ENCODE results near the gene TRPM3. TPM values are rescaled to one million over a fixed set of nuclear protein-coding genes. Genes with fewer than 3 reads are reported as not detected.

TRPM3 gene
- total RNA-seq, 1 experiment from 2014 or later = 0.26 TPM

GRCh38 chr9:70792796-70793195 lies 328.6 kb downstream of the TRPM3 start:
- no peaks in the 10 kb centered on the region; the same call in 1 of the 2 replicates for H3K9me3 ChIP-seq (ENCODE audit: insufficient read depth, low read depth)
- TF ChIP-seq EZH2 (IDR thresholded peaks at IDR 0.05; ENCODE audit: low read depth) (no peak), CTCF (conservative IDR thresholded peaks at IDR 0.05) (no peak)
- CTCF ChIA-PET = no interaction called here

GRCh38 chr9:70791936-70792335 lies 329.5 kb downstream of the TRPM3 start:
- Histone ChIP-seq H3K27ac (no peak overlapping the region), H3K4me2 (no peak overlapping the region), H3K9me3 (ENCODE audit: insufficient read depth, low read depth) (no peaks in the 10 kb centered on the region; the same call in 1 of the 2 replicates), H4K20me1 (ENCODE audit: insufficient read depth) (no peaks in the 10 kb centered on the region), H2AFZ (no peak overlapping the region), H3K4me1 (replicated peaks; ENCODE audit: insufficient read depth) (no peaks in the 10 kb centered on the region), H3F3A (ENCODE audit: insufficient read depth, low read depth) (no peaks in the 10 kb centered on the region), H3K9me2 (ENCODE audit: insufficient read depth) (no peaks in the 10 kb centered on the region), H3K36me3 (ENCODE audit: low read depth) (no peaks in the 10 kb centered on the region), H3K4me3 (no peak overlapping the region), H3K27me3 (ENCODE audit: insufficient read depth, low read depth) (no peaks in the 10 kb centered on the region), H3K79me2 (ENCODE audit: low read depth) (no peaks in the 10 kb centered on the region)
- TF ChIP-seq EZH2 (IDR thresholded peaks at IDR 0.05; ENCODE audit: low read depth) (no peak), CTCF (conservative IDR thresholded peaks at IDR 0.05) (no peak)
- CTCF ChIA-PET = no interaction called here
- intact Hi-C loops (cut with micrococcal nuclease; ENCODE audit: unreplicated experiment) = no loop called here
- POLR2A ChIA-PET (ENCODE audit: unreplicated experiment) = no interaction called here
- no TSS peak for BruUV-seq (replicated peaks)
- no peak for DNase-seq

More at GRCh38 chr9:70792796-70793195, 328.6 kb downstream of the TRPM3 start:
- no peak overlapping the region for H3K4me2 ChIP-seq
- no peak overlapping the region for H3K27ac ChIP-seq
- BruUV-seq (replicated peaks) = no TSS peak
- no peaks in the 10 kb centered on the region for H3K4me1 ChIP-seq (replicated peaks; ENCODE audit: insufficient read depth)
- intact Hi-C loops (cut with micrococcal nuclease; ENCODE audit: unreplicated experiment) = no loop called here
- no peak overlapping the region for H2AFZ ChIP-seq
- no peaks in the 10 kb centered on the region for H3K36me3 ChIP-seq (ENCODE audit: low read depth)
- no peak for DNase-seq
- H3F3A ChIP-seq (ENCODE audit: insufficient read depth, low read depth) = no peaks in the 10 kb centered on the region
- no peaks in the 10 kb centered on the region for H3K9me2 ChIP-seq (ENCODE audit: insufficient read depth)
- H3K27me3 ChIP-seq (ENCODE audit: insufficient read depth, low read depth) = no peaks in the 10 kb centered on the region
- no peaks in the 10 kb centered on the region for H4K20me1 ChIP-seq (ENCODE audit: insufficient read depth)
- H3K79me2 ChIP-seq (ENCODE audit: low read depth) = no peaks in the 10 kb centered on the region
- POLR2A ChIA-PET (ENCODE audit: unreplicated experiment) = no interaction called here
- no peak overlapping the region for H3K4me3 ChIP-seq

- Histone ChIP-seq H3F3A (ENCODE audit: insufficient read depth, low read depth) (no peaks in the 10 kb centered on the region), H2AFZ (no peak overlapping the region), H3K27ac (no peak overlapping the region), H4K20me1 (ENCODE audit: insufficient read depth) (no peaks in the 10 kb centered on the region), H3K79me2 (ENCODE audit: low read depth) (no peaks in the 10 kb centered on the region), H3K27me3 (ENCODE audit: insufficient read depth, low read depth) (no peaks in the 10 kb centered on the region), H3K9me2 (ENCODE audit: insufficient read depth) (no peaks in the 10 kb centered on the region), H3K9me3 (ENCODE audit: insufficient read depth, low read depth) (no peaks in the 10 kb centered on the region; the same call in 1 of the 2 replicates), H3K4me1 (replicated peaks; ENCODE audit: insufficient read depth) (no peaks in the 10 kb centered on the region), H3K4me2 (no peak overlapping the region), H3K4me3 (no peak overlapping the region), H3K36me3 (ENCODE audit: low read depth) (no peaks in the 10 kb centered on the region)
- no peak for DNase-seq
- ChIA-PET POLR2A (ENCODE audit: unreplicated experiment) (no interaction called here), CTCF (no interaction called here)
- no peak for TF ChIP-seq CTCF (conservative IDR thresholded peaks at IDR 0.05)
- no peak for TF ChIP-seq EZH2 (IDR thresholded peaks at IDR 0.05; ENCODE audit: low read depth)
- BruUV-seq (replicated peaks) = no TSS peak
- intact Hi-C loops (cut with micrococcal nuclease; ENCODE audit: unreplicated experiment) = no loop called here
Measured at GRCh38 chr9:70789086-70789485, 332.3 kb downstream of the TRPM3 start.
